GM12872 (cell line): ENCODE data around the gene MYO18A.

Experiments used
- TF ChIP-seq, protein P1 (sequence below): IDR thresholded peaks from 3 replicates; pipeline ENCODE4 v1.5.1; 2011; ENCODE audit warnings: low read depth, mild to moderate bottlenecking, low read length, moderate library complexity; ENCODE audit not compliant: insufficient read depth

Gene MYO18A

DNA sequence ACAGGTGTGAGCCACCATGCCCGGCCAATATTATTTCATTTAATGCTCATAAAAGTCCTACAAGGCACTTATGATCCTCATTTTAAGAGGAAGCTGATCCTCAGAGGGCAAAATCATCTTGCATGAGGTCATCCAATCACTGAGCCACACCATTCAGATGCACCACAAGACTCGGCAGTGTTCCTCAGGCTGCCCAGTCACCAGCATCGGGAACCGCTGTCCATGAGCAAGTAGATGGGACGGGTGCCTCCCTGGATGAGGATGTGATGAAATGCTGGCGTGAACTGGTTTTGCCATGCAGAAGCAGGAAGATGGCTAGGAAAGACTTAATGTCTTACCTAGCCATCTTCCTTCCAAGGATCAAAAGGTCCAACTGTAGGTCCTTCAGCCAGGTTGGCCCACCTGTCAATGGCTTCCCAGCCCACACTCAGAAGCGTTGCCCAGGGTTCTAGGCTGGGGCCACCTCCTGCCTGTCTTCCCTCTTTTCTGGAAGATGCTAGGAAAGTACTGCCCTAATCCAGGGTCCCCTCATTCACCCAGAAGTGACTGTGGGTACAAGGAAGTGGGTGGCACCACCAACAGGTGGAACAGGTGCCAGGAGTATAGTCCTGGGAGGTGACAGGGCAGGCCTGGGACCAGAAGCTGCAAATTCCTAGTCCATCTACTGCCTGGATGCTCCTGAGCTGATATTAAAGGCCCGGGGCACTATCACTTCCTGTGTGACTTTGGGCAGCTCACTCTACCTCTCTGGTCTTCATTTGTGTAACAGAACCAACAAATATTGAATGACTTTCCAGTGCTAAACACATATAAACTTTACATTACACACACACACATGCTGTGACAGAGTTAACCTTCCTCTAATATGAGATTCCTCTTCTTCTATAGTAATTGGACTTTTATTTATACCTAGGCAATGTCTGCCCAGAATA is 34.3 kb upstream of the MYO18A start:
- TF ChIP-seq, protein P1, sequence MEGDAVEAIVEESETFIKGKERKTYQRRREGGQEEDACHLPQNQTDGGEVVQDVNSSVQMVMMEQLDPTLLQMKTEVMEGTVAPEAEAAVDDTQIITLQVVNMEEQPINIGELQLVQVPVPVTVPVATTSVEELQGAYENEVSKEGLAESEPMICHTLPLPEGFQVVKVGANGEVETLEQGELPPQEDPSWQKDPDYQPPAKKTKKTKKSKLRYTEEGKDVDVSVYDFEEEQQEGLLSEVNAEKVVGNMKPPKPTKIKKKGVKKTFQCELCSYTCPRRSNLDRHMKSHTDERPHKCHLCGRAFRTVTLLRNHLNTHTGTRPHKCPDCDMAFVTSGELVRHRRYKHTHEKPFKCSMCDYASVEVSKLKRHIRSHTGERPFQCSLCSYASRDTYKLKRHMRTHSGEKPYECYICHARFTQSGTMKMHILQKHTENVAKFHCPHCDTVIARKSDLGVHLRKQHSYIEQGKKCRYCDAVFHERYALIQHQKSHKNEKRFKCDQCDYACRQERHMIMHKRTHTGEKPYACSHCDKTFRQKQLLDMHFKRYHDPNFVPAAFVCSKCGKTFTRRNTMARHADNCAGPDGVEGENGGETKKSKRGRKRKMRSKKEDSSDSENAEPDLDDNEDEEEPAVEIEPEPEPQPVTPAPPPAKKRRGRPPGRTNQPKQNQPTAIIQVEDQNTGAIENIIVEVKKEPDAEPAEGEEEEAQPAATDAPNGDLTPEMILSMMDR = no peak

GRCh38 chr17:29212681-29213121 is 32.5 kb upstream of the MYO18A start:
- TF ChIP-seq, protein P1 = no peak

DNA sequence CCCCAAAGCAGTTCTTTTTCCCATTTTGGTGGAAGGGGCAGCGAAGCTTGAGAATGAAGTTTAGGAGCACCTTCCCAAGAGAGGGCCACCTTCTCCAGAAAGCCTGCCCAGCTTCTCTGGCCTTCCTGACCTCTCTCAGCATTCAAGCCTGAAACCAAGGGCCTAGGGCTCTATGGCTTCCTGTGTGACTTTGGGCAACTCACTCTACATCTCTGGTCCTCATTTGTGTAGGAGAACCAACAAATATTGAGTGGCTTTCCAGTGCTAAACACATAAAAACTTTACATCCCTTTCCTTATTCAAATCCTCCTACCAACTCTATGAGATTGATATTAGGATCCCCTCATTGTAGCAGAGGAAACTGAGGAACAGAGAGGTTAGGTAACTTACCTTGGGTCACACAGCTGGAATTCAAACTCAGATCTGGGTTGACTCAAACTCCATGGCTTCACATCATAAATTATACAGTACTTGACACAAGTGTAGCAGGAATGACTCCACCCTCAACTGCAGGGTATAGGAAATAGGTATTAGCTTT is 32.0 kb upstream of the MYO18A start:
- TF ChIP-seq, protein P1 = no peak

DNA sequence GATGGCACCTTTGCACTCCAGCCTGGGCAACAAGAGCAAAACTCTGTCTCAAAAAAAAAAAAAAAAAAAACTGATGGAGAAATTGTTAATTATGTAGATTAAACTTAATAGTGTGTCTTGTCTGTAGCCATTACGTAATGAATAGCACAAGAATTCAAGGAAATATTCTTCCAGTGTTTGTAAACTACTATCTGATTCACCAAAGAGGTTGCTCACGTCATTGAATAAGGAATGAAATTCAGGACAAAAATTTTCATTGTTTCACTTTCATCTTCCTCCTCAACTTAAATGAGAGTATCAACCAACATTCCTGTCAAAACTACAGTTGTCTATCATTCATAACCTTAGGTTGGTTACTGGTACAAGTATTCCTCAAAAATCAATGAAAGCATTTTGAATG is 30.7 kb upstream of the MYO18A start:
- TF ChIP-seq, protein P1 = no peak

DNA sequence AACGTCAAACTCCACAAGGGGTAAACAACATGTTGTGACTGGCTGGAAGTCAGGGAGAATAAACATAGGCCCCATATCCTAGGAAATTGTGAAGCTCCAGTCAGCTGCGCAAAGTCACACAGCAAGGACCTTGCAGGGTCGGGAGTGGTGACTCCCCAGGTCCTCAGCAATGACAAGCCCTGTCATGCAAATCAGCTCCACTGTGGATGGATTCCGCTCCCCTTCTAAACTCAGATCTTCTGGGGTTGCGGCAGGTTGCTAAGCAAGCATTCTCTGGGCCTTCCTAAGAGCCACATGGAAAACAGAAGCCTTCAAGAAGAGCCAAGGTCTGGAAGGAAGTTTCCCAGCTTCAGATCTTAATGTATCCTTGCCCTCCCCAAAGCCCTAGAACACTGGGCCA is 28.9 kb upstream of the MYO18A start:
- TF ChIP-seq, protein P1 = no peak

GRCh38 chr17:29207975-29208374 is 27.8 kb upstream of the MYO18A start:
- TF ChIP-seq, protein P1 = no peak

GRCh38 chr17:29205047-29205446 is 24.8 kb upstream of the MYO18A start:
- TF ChIP-seq, protein P1 = no peak
